GM19463 (cell line): ENCODE data around the gene MPP3.
A peak's percentile ranks its signal among the peaks of the same experiment; 100 is the strongest.
"Not testable (repeated sequence)": the region's sequence is repeated elsewhere in the genome, so short reads cannot be mapped to it uniquely, and the experiment has no call there.

Experiments
- ATAC-seq: cut with Tn5 transposase; IDR thresholded peaks from one replicate; pipeline ENCODE4 v1.9.1; 2021; ENCODE audit warnings: mild to moderate bottlenecking, moderate library complexity; ENCODE audit not compliant: unreplicated experiment

Gene MPP3

DNA sequence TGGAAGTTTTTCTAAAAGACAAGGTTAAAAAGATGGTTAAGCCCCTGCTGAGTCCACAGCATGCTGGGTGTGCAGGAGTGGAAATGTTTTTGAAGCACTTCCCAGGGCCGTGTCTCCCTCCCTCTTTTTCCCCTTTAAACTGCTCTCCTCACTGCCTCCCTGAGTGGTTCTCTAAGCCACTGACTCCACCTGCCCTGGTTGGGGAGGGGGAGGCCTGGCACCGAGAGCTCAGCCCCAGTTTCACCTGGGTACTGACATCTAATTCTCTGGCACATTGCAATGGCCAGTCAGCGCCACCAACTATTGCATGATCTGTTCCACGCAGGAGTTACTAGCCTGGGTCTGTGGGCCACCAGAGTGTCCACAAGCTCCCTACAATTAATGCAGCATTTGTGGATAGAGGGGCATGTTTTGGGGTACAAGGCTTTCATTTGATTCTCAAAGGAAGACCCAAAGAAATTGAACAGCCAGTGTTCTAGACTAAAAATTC lies 22.7 kb downstream of the MPP3 start:
- no peak for ATAC-seq

DNA sequence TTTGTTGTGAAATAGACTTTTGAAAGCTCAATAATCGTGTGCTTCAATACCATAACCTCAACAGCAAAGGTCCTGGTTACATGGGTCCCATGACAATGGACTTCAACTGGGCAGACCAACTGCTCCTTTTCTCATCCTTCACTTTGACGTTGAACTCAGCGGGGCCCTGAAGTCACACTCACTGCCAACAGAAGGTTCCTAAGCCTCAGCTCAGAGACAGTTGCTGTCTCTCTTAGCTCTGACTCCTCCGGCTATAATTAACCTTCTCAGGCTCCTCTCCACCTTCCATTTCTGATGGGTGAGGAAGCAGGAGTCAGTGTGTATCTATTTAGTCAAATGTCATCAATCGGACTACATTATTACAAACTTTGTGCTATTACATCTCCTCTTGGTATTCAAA lies 23.8 kb downstream of the MPP3 start:
- ATAC-seq: no peak

DNA sequence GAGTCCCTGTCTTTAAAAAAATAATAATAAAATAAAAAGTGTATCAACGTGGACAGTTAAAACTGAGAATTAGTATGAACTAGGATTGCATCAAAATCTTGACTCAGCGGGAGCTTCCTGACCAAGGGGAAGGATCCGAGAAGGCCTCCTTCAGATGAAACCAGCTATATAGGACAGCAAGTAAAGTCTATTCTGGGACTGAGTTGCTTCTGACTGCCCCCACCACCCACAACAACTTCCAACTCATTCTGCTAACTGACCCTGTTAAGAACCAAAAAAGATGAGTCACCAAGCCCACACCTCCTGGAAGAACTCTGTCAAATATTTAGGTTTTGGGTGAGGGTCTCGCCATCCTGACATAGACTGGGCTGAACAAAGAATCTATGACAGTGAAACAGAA lies 24.9 kb downstream of the MPP3 start:
- ATAC-seq: no peak

DNA sequence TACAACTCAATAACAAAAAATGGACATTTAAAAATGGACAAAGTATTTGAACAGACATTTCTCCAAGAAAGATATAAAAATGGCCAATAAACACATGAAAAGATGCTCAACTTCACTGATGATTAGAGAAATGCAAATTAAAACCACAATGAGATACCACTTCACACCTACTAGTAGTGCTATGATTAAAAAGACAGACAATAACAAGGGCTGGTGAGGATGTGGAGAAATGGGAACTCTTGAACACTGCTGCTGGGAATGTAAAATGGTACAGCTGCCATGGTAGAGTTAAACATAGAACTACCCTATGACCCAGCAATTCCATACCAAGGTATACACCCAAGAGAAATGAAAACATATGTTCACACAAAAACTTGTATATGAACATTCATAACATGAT lies 27.8 kb downstream of the MPP3 start:
- no peak for ATAC-seq

DNA sequence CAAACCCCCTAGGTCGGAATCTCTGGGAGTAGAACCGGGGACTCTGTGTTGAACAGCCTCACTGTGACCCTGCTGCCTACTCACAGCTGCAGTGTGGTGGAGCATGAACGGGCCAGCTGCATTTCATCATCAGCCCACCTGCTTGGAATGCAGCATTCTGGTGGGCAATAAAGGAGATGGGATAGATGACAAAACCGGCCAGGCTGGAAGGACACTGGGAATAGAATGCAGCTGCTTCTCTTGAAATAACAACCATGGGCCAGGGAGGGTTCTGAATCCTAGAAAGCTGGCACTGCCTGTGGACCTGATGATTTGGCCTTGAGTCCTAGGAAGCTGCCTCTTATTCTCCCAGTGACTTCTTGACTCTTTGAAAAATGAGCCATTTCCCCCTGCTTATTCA lies 29.2 kb downstream of the MPP3 start:
- ATAC-seq: no peak

DNA sequence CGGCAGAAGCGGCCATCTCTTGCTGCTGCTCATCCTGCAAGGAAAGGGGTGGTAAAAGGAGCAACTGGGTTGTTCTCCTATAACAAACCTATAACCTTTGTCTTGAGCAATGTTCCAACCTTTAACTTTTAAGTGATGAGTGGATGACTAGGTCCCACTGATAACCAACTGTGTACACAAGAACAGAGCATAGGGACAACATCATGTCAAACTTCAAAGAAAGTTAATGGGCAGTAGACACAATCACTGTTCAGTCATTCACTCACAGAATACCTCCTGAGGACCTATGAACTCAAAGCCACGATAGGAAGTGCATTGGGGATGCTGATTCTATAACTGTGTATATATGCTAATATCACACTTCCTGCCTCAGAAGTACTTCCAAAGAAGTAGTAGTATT lies 31.1 kb downstream of the MPP3 start:
- ATAC-seq: no peak

DNA sequence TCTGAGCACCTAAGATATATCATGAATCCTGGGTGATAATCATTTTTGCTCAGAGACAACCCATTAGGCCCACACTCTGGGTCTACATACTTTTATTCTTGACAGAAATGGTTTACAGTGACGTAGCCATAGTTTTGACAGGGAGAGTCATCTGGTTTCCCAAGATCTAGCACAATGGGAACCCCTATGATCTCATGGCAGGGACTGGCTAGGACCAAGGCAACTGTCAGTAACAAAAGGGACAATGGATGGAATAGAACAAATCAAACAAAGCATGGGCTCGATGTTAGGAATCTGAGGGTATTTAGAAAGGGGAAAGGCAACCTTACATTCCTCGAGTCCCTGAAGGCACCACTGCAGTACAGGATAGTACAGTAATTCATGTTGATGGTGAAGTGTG lies 32.2 kb downstream of the MPP3 start:
- no peak for ATAC-seq

DNA sequence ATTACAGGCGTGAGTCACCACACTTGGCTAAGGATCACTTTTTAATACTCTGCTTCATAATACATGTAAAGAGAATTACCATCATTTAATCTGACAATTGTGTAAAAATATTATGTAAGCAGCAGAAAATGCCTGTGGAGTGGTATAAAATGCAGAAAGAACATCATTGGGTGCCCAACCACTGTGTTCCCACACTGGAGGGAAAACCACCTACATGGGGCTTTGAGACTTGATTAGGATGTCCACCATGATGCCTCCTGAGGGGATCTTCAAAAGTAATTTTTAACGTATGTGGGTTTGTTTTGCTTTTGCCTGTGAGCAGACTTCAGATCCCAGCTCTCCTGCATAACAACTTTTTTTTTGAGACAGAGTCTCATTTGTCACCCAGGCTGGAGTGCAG lies 33.9 kb downstream of the MPP3 start:
- ATAC-seq: no peak

DNA sequence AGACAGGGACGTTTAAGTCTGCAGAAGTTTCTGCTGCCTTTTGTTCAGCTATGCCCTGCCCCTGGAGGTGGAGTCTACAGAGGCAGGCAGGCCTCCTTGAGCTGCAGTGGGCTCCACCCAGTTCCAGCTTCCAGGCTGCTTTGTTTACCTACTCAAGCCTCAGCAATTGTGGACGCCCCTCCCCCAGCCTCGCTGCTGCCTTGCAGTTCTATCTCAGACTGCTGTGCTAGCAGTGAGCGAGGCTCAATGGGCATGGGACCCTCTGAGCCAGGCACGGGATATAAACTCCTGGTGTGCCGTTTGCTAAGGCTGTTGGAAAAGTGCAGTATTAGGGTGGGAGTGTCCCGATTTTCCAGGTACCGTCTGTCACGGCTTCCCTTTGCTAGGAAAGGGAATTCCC lies 34.9 kb downstream of the MPP3 start:
- not testable (repeated sequence) for ATAC-seq

DNA sequence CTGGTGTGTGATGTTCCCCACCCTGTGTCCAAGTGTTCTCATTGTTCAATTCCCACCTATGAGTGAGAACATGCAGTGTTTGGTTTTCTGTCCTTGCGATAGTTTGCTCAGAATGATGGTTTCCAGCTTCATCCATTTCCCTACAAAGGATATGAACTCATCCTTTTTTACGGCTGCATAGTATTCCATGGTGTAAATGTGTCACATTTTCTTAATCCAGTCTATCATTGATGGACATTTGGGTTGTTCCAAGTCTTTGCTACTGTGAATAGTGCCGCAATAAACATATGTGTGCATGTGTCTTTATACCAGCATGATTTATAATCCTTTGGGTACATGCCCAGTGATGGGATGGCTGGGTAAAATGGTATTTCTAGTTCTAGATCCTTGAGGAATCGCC lies 40.3 kb downstream of the MPP3 start:
- not testable (repeated sequence) for ATAC-seq

DNA sequence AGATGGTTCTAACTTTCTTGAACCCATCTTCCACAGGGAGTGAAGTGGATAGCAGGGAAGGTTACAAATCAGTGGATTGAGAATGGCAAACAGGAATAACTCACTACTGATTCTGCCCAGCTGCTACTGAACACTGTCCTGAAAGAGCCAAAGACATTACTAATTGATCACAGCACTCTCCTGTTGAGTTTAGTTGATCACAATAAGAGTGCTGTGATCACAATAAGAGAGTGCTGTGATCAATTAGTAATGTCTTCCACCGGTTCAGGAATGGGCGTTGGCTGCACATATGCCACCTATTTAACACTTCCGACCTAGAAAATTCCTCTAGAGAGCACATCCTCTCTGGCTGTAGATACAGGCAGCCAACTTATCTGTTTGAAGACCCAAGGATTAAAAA lies 41.4 kb downstream of the MPP3 start:
- no peak for ATAC-seq

DNA sequence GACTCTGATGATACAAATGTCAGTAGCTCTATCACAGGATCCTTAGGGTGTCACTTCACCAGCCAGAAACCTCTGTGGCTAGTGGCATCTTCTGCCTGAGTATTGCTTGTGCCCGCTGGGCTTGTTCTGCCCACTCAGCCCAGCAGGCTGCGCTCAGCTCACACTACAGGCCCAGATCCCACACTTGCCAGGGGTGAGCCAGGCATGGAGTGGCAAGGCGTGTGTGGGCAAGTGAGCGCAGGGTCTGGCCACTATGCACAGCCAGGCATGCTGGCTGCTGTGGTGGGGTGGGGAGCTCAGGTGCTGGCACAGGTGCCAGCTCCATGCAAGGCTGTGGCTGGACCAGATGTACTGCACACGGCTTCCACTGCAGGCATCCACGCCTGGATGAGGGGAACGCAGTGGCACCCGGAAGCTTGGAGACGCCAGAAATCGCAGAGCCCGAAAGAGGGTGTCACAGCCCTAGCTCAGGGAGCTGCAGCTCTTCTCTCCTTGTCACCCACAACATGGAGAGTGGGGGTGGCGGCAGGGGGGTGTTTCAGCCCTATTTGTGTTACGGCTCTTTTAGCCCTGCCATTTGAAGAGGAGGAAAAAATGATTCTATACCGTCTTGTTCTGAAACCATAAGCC lies 42.5 kb downstream of the MPP3 start:
- no peak for ATAC-seq

DNA sequence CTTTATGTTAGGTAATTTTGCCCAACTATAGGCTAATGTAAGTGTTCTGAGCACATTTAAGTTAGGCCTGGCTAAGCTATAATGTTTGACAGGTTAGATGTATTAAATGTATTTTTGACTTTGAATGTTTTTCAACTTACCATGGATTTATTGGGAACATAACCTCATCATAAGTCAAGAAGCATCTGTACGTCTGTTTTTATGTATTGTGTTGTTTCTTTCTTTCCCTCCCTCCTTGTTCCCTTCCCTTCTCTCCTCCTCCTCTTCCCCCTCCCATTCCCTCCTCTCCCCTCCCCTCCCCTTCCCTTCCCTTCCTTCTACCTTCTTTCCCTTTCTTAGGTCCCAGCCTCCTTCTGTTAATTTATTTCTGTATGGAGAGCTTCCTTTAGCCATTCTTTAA lies 43.5 kb downstream of the MPP3 start:
- ATAC-seq: no peak

DNA sequence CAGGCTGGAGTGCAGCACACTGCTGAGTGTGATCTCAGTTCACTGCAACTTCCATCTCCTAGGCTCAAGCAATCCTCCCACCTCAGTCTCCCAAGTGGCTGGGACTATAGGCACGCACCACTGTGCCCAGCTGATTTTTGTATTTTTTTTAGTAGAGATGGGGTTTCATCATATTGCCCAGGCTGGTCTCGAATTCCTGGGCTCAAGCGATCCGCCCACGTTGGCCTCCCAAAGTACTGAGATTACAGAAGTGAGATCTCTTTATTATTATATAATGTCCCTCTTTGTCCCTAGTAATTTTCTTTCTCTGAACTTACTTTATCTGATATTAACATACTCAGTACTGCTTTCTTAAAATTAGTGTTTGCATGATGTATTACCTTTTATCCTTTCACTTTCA lies 44.4 kb downstream of the MPP3 start:
- ATAC-seq: no peak

DNA sequence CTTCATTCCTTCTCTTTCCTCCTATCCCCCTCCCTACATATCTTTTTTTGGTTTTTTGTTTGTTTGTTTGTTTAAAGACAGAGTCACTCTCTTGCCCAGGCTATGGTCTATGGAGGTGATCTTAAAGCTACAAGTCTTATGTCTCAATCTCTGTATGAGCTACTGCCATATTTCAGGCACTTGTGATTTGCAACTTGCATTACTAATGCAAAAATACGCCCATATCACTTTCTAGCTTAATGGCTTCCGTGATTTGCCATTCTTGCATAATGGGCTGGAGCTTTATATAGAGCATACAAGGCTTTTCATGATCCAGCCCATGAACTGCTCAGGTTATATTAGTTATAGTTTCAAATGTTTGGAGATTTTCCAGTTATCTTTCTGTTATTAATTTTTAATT lies 45.2 kb downstream of the MPP3 start:
- ATAC-seq: no peak

DNA sequence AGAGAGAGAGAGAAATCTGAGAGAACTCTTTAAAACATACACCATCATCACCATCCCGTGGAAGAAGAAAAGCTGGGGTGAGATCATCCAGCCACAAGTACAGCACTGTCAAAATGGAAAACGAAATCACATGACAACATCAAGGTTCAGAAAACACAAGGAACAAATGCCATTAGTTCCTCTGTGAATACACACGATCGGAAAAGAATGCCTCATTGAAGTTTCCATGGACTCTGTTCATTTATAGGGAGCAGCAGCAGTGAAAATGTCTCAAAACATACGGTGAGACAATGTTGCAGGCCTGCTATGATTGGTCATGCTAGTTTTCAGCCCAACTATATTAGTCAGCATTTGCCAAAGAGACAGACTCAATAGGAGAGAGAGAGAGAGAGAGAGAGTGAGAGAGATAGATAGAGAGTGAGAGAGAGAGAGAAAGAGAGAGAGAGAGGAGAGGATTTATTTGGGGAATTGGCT lies 48.3 kb downstream of the MPP3 start:
- ATAC-seq: no peak

DNA sequence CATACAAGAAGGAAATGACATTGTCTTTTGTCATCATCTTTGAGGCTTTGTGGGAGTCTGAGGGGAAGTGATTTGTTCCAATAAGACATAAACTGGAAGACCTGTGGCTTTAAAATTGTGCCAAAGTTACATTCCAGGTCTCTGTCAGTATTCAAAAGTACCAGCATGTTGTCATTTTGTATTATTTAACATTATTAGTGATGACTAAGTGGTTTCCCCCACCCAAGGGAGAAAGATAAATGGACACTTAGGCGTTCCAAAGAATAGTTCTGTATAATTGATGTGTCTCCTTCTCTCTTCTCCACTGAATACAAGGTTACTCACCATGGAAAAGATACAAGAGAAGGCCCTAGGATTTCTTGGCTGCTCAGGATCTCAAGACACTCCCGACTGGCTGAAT lies 48.9 kb downstream of the MPP3 start:
- ATAC-seq: no peak

DNA sequence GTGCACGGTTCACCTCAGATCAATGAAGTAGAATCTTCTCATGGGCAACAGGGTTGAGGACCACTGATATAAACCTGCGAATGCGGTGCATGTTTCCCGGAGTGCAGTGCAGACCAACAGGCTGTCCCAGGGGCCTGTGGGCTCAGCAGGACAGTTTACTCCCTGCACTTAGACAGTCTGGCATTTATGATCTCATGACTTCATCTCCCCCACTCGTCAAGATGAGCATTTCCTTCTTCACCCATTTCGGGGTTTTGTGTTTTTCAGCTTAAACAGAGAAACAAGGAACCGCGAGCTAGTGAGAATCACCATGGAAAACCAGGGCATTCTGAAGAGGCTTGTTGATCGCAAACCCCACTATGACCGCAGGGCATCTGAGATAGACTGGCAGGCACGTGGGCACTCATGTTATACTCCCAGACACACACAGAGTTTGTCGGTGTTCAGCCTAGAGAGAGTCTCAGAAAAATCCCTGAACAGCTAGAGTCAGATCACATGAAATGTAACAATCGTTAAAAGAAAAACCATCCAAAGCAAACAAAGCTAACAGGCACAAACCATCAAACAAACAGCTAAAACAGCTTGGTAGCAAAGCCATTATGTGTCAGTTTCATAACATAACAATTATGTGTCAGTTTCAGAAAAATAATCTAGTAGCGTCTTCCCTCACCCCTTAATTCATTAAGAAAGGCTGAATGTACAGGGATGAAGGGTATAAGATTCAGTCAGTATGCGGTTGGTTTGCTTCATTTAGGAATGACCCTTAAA lies 49.8 kb downstream of the MPP3 start:
- ATAC-seq: no peak

DNA sequence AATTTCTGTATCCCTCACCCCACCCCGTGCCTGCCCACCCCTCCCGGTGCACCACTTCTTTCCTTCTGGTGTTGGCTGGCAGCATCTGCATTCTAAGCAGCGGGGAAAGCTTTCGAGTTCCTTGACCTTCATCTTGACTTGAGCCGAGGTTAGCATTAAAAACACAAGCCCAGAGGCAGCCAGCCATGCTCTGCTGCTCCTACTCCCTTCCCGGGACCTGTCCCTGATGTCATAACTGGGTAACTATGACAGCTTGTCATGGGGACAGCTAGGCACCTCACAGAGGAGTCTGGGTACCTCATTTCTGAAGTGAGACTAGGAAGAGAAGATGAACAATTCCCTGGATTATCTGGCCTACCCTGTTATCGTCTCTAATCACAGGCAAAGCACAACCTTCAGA lies 52.8 kb downstream of the MPP3 start, which contains the start of gene CFAP97D1:
TSS of gene CFAP97D1 (plus strand) at position 301 of the 400 bp plus-strand sequence. CDS start at position 329, 28 bp downstream.
- ATAC-seq: no peak

DNA sequence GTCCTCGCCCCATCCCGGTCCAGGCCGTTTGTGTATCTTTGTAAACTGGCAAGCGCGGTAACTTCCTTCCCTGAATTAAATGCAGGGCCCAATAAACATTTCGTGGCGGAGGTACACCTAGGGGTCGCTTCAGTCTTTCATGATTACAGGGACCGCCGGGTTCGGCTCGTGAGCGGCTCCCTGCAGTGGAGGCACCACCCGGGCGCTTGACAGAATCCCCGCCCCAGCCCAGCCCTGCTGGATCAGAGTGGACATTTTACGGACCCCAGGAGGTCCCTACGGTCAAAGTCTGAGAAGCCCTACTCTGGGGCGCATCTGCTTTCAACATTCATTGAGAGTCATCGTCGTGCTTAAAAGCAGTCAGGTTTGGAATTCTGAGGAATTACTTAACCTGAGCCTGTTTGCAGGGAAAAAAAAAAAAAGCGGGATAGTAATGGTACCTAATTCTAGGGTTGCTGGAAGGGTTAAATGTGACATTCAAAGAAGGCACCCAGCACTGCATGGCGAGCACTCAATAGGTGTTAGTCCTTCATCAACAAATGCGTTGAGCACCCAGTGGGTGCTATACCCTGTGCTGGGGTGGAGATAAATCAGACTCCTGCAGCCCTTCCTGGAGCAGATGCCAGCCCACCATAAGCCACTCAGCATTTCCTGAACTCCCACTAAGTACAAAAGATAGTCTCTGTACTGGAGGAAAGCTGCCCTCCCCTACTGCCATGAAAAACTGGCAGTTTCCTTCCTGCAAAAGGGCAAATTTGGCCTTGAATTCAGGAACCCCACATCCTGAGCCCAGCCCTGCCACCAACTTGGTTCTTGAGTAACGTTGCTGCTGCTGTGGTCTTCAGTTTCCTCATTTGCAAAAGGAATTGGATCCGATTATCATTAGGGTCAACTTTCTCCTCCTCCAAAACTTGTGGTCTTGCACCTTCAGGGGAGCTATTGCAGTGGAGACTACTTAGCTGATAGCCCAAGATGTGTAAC lies 53.5 kb downstream of the MPP3 start:
- ATAC-seq: peak; percentile 20
